Trophoblast cell (in vitro differentiated cells and primary cell): ENCODE measurements around the gene UNC13A.
A peak's percentile ranks its signal among the peaks of the same experiment; 100 is the strongest.
"Not testable (repeated sequence)": the region's sequence is repeated elsewhere in the genome, so short reads cannot be mapped to it uniquely, and the experiment has no call there.

Source experiments
- DNase-seq, 2 donors: peaks; one replicate each; pipeline ENCODE4 v3.0.0-alpha.2; 2016
- H2AFZ ChIP-seq: 2 replicates; pipeline ENCODE4 v1.6.1; 2013; ENCODE audit warnings: low read length, moderate library complexity, mild to moderate bottlenecking; ENCODE audit not compliant: insufficient read depth, poor library complexity
- H2AK5ac ChIP-seq: 2 replicates; pipeline ENCODE4 v1.6.1; 2013; ENCODE audit warnings: mild to moderate bottlenecking, low read length
- H2BK120ac ChIP-seq: 2 replicates; pipeline ENCODE4 v1.6.1; 2013; ENCODE audit warnings: low read length, mild to moderate bottlenecking, moderate library complexity; ENCODE audit not compliant: insufficient read depth, poor library complexity
- H2BK12ac ChIP-seq: 2 replicates; pipeline ENCODE4 v1.6.1; 2013; ENCODE audit warnings: mild to moderate bottlenecking, low read length, moderate library complexity
- H2BK5ac ChIP-seq: 2 replicates; pipeline ENCODE4 v1.6.1; 2013; ENCODE audit warnings: low read length, low read depth, moderate library complexity, mild to moderate bottlenecking; ENCODE audit not compliant: poor library complexity
- H3K14ac ChIP-seq: 2 replicates; pipeline ENCODE4 v1.6.1; 2013; ENCODE audit warnings: mild to moderate bottlenecking, low read length
- H3K18ac ChIP-seq: 2 replicates; pipeline ENCODE4 v1.6.1; 2013; ENCODE audit warnings: mild to moderate bottlenecking, low read length
- H3K23ac ChIP-seq: 2 replicates; pipeline ENCODE4 v1.6.1; 2013; ENCODE audit warnings: low read length
- H3K27ac ChIP-seq: 2 replicates; pipeline ENCODE4 v1.5.1; 2013; ENCODE audit warnings: low read depth, mild to moderate bottlenecking, inconsistent platforms, low read length, moderate library complexity
- H3K27me3 ChIP-seq: 2 replicates; pipeline ENCODE4 v1.6.1; 2013; ENCODE audit warnings: inconsistent platforms, mild to moderate bottlenecking, low read length, moderate library complexity; ENCODE audit not compliant: insufficient read depth
- H3K36me3 ChIP-seq, 2 experiments: 1 replicate in 1 of 2; 2 replicates in 1 of 2; pipeline ENCODE4 v1.6.1; 2013; ENCODE audit warnings: low read length in 2 of 2, mild to moderate bottlenecking in 2 of 2, moderate library complexity in 1 of 2; ENCODE audit not compliant: insufficient read depth in 2 of 2, control insufficient read depth in 1 of 2
- H3K4ac ChIP-seq: 2 replicates; pipeline ENCODE4 v1.6.1; 2013; ENCODE audit warnings: low read depth, mild to moderate bottlenecking, low read length, moderate library complexity
- H3K4me1 ChIP-seq, 2 experiments: 1 replicate in 1 of 2; 2 replicates in 1 of 2; pipeline ENCODE4 v1.6.1; 2013; ENCODE audit warnings: low read length in 2 of 2, mild to moderate bottlenecking in 2 of 2, moderate library complexity in 1 of 2; ENCODE audit not compliant: insufficient read depth in 2 of 2, control insufficient read depth in 1 of 2
- H3K4me2 ChIP-seq: 2 replicates; pipeline ENCODE4 v1.6.1; 2013; ENCODE audit warnings: inconsistent platforms, mild to moderate bottlenecking, low read length, moderate library complexity
- H3K4me3 ChIP-seq: 2 replicates; pipeline ENCODE4 v1.5.1; 2013; ENCODE audit warnings: mild to moderate bottlenecking, low read depth, low read length, inconsistent platforms
- H3K79me1 ChIP-seq: one replicate; pipeline ENCODE4 v1.6.1; 2013; ENCODE audit warnings: low read length
- H3K79me2 ChIP-seq: 2 replicates; pipeline ENCODE4 v1.6.1; 2013; ENCODE audit warnings: low read length, mild to moderate bottlenecking; ENCODE audit not compliant: control insufficient read depth, insufficient read depth, poor library complexity
- H3K9ac ChIP-seq: 2 replicates; pipeline ENCODE4 v1.6.1; 2013; ENCODE audit warnings: mild to moderate bottlenecking, low read length
- H3K9me3 ChIP-seq: 2 replicates; pipeline ENCODE4 v1.6.1; 2013; ENCODE audit warnings: low read depth, mild to moderate bottlenecking, control low read depth, inconsistent platforms, low read length; ENCODE audit not compliant: insufficient read depth
- H4K12ac ChIP-seq: 2 replicates; pipeline ENCODE4 v1.6.1; 2013; ENCODE audit warnings: low read depth, mild to moderate bottlenecking, low read length, moderate library complexity
- H4K8ac ChIP-seq: 2 replicates; pipeline ENCODE4 v1.6.1; 2013; ENCODE audit warnings: low read depth, mild to moderate bottlenecking, low read length, moderate library complexity
- H4K91ac ChIP-seq: one replicate; pipeline ENCODE4 v1.6.1; 2013; ENCODE audit warnings: low read depth, mild to moderate bottlenecking, low read length, moderate library complexity
- WGBS: extraction: QIAGEN DNeasy Blood & Tissue Kit; methylation state at CpG from one replicate; pipeline ENCODE4 v1.1.7; 2013; ENCODE audit warnings: missing lambda C conversion rate; ENCODE audit not compliant: insufficient read length, insufficient coverage; ENCODE audit errors: extremely low coverage; 5-methylcytosine and 5-hydroxymethylcytosine counted together

Gene UNC13A

GRCh38 chr19:17553256-17553655, 134.9 kb downstream of the UNC13A start:
- Histone ChIP-seq H4K8ac (no peak overlapping the region), H3K4me1 (peaks cover 3 to 6% of the 10 kb centered on the region in 2 experiments), H3K4ac (no peak overlapping the region), H4K91ac (no peak overlapping the region), H3K14ac (no peak overlapping the region), H3K9me3 (no peaks in the 10 kb centered on the region), H2AFZ (no peak overlapping the region), H3K79me2 (peaks cover 4% of the 10 kb centered on the region), H2AK5ac (no peak overlapping the region), H3K36me3 (peaks cover 0 to 5% of the 10 kb centered on the region in 2 experiments), H3K4me3 (no peak overlapping the region), H2BK120ac (no peak overlapping the region), H3K27me3 (no peaks in the 10 kb centered on the region), H2BK12ac (no peak overlapping the region), H4K12ac (no peak overlapping the region), H3K4me2 (no peak overlapping the region), H3K18ac (no peak overlapping the region), H2BK5ac (no peak overlapping the region), H3K27ac (no peak overlapping the region), H3K23ac (no peak overlapping the region), H3K79me1 (peaks cover 6% of the 10 kb centered on the region), H3K9ac (no peak overlapping the region)
- WGBS = no CpG with 5 or more reads among the region's 7 CpGs
- DNase-seq = peak in 1 of 2 donors; percentile 9

GRCh38 chr19:17552735-17553134, 135.4 kb downstream of the UNC13A start:
- H3K4me1 ChIP-seq, H3K4me3 ChIP-seq, H2BK12ac ChIP-seq, H2BK5ac ChIP-seq, H3K18ac ChIP-seq, H3K23ac ChIP-seq, H4K91ac ChIP-seq, H3K9ac ChIP-seq, H2BK120ac ChIP-seq, H3K27ac ChIP-seq, H4K8ac ChIP-seq, H3K79me2 ChIP-seq, H3K14ac ChIP-seq, H3K9me3 ChIP-seq, H3K36me3 ChIP-seq, DNase-seq, H2AK5ac ChIP-seq, H3K79me1 ChIP-seq, H3K4me2 ChIP-seq, H3K4ac ChIP-seq, H4K12ac ChIP-seq, H2AFZ ChIP-seq, H3K27me3 ChIP-seq: not testable (repeated sequence)
- no CpG with 5 or more reads among the region's 4 CpGs for WGBS
